ENCODE measurements around the gene HEXD.

GRCh38 chr17:82383411-82383810, 34.7 kb upstream of the HEXD start:
- TF ChIP-seq RAD21 (IDR thresholded peaks at IDR 0.05; ENCODE audit: low read depth) (no peak), EP300 (IDR thresholded peaks at IDR 0.05; ENCODE audit: borderline replicate concordance) (no peak), CEBPB (IDR thresholded peaks at IDR 0.05) (no peak), MAX (IDR thresholded peaks at IDR 0.05) (no peak), FOXM1 (IDR thresholded peaks at IDR 0.05; ENCODE audit: borderline replicate concordance, low read depth) (no peak), TAF1 (IDR thresholded peaks at IDR 0.05; ENCODE audit: low read depth) (no peak), ZBTB7A (IDR thresholded peaks at IDR 0.05; ENCODE audit: low read depth) (no peak)
